Glutamatergic neuron (in vitro differentiated cells): ENCODE data around the gene ARHGAP6. TPM values are rescaled to one million over a fixed set of nuclear protein-coding genes. Genes with fewer than 3 reads are reported as not detected.

Experiments used
- DNase-seq: peaks from one replicate; pipeline ENCODE4 v3.0.0; 2022
- H3K27ac Mint-ChIP-seq: one replicate; pipeline ENCODE4 v1.8.0; 2020; ENCODE audit warnings: mild to moderate bottlenecking, mixed read lengths, inconsistent platforms; ENCODE audit not compliant: unreplicated experiment
- H3K27me3 Mint-ChIP-seq: one replicate; pipeline ENCODE4 v1.8.0; 2020; ENCODE audit warnings: mild to moderate bottlenecking, moderate library complexity, mixed read lengths, inconsistent platforms; ENCODE audit not compliant: unreplicated experiment
- H3K36me3 Mint-ChIP-seq: one replicate; pipeline ENCODE4 v1.8.0; 2020; ENCODE audit warnings: mild to moderate bottlenecking, mixed read lengths, inconsistent platforms; ENCODE audit not compliant: unreplicated experiment
- H3K4me1 Mint-ChIP-seq: one replicate; pipeline ENCODE4 v1.8.0; 2020; ENCODE audit warnings: mild to moderate bottlenecking, low read depth, mixed read lengths, inconsistent platforms; ENCODE audit not compliant: unreplicated experiment
- H3K4me3 Mint-ChIP-seq: one replicate; pipeline ENCODE4 v1.8.0; 2020; ENCODE audit warnings: mild to moderate bottlenecking, mixed read lengths, inconsistent platforms; ENCODE audit not compliant: unreplicated experiment
- H3K9me3 Mint-ChIP-seq: one replicate; pipeline ENCODE4 v1.8.0; 2020; ENCODE audit warnings: mild to moderate bottlenecking, moderate library complexity, mixed read lengths, inconsistent platforms; ENCODE audit not compliant: unreplicated experiment
- total RNA-seq: library from RNA; stranded (reverse); fragmentation: NEBNext Ultra II Directional; extraction: Animal tissue kit (Norgen Biotek cat#: 25700); gene quantifications from one replicate; pipeline ENCODE4 v1.2.1, GENCODE V29; 2021; ENCODE audit not compliant: unreplicated experiment
- TF ChIP-seq, protein P1 (sequence below): fragments of 200-600 bp; sonication (generic); IDR thresholded peaks from one replicate; pipeline ENCODE4 v1.5.0; 2021; ENCODE audit not compliant: partially characterized antibody, unreplicated experiment

Gene ARHGAP6
- total RNA-seq, 1 donor from 2014 or later, result 3.6 TPM

DNA sequence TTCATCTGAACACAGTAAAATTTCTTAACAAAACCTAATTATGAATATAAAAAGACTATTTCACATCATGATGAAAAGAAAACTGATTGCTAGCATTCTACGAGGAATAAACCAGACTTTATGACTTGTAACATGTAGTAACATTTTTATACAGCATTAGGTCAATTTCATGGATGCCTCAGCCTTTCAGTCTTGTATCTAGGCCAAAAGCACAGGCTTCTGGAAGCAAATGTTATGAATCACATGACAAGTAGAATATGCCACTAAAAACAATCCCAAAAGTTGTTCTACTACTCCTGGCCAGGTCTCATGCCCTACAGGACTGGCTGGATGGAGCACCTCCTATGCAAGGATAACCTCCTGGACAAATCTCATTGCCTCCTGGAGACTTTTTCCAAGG lies 101.2 kb downstream of the ARHGAP6 start:
- Mint-ChIP-seq H3K27me3 (peaks cover 2% of the 10 kb centered on the region), H3K27ac (no peak overlapping the region), H3K4me1 (no peaks in the 10 kb centered on the region), H3K9me3 (peaks cover under 1% of the 10 kb centered on the region), H3K36me3 (no peaks in the 10 kb centered on the region), H3K4me3 (no peak overlapping the region)
- TF ChIP-seq, protein P1, sequence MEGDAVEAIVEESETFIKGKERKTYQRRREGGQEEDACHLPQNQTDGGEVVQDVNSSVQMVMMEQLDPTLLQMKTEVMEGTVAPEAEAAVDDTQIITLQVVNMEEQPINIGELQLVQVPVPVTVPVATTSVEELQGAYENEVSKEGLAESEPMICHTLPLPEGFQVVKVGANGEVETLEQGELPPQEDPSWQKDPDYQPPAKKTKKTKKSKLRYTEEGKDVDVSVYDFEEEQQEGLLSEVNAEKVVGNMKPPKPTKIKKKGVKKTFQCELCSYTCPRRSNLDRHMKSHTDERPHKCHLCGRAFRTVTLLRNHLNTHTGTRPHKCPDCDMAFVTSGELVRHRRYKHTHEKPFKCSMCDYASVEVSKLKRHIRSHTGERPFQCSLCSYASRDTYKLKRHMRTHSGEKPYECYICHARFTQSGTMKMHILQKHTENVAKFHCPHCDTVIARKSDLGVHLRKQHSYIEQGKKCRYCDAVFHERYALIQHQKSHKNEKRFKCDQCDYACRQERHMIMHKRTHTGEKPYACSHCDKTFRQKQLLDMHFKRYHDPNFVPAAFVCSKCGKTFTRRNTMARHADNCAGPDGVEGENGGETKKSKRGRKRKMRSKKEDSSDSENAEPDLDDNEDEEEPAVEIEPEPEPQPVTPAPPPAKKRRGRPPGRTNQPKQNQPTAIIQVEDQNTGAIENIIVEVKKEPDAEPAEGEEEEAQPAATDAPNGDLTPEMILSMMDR, result no peak
- DNase-seq, result no peak

DNA sequence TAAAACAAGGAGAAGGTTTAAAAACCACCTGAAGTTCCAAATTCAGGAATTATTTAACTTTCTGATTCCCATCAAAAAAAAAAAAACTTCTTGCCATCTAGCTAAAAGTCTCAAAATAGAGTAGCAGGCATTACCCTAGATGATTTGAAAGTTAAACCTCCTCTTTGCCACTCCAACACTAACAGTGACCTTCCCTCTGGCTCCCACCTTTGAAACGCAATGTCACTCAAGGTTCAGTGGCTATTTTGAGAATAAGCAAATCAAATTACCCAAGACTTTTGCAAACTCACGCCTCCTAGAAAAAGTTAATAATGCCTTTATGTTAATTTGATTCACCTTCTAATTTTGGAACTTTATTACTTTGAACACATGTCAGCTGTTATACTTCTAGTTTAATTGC lies 103.2 kb downstream of the ARHGAP6 start:
- Mint-ChIP-seq H3K4me1 (no peaks in the 10 kb centered on the region), H3K4me3 (no peak overlapping the region), H3K27me3 (peaks cover 2% of the 10 kb centered on the region), H3K36me3 (no peaks in the 10 kb centered on the region), H3K9me3 (no peaks in the 10 kb centered on the region), H3K27ac (no peak overlapping the region)
- TF ChIP-seq, protein P1, result no peak
- no peak for DNase-seq

DNA sequence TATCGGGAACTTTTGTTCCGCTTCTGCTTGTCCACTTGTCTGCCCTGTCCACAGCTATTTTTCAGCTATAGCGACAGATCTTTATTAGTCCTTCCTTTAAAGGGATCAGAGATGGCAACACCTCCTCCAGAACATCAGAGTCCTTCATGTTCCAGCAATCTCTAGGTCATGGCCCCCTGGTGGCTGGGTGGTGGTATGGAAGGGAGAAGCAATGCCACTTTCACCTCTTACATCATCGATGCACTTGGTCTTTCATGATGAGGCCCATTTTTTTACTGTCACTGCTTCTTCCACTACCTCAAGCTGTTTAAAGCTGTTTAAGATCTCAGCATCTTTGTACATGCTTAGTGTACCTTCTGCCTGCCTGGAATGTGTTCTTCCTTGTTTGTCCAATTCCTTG lies 106.7 kb downstream of the ARHGAP6 start:
- H3K4me1 Mint-ChIP-seq, result no peaks in the 10 kb centered on the region

DNA sequence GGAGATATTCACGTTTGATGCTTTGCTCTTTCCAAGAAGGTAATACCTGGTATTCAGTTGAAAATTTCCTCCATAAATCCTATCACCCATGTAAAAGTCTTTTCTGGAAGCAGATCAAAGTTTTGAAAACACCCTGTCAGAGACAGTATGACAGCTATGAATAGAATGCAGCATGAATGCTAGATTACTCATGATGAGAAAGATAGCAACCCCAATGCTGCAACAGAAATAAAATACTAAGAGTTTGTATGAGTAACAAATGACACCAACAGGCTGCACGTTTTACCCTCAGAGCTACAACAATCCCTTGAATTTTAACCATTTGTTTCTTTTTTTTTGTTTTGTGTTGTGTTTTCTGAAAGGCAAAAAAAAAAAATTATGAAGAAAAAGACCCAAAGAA lies 108.6 kb downstream of the ARHGAP6 start:
- no peak overlapping the region for H3K4me3 Mint-ChIP-seq
- TF ChIP-seq, protein P1, result no peak
- no peak overlapping the region for H3K27ac Mint-ChIP-seq
- no peaks in the 10 kb centered on the region for H3K9me3 Mint-ChIP-seq
- H3K27me3 Mint-ChIP-seq, result no peaks in the 10 kb centered on the region
- no peak for DNase-seq
- no peaks in the 10 kb centered on the region for H3K4me1 Mint-ChIP-seq
- H3K36me3 Mint-ChIP-seq, result no peaks in the 10 kb centered on the region

More for the DNA sequence above, 106.7 kb downstream of the ARHGAP6 start:
- Mint-ChIP-seq H3K27me3 (no peaks in the 10 kb centered on the region), H3K36me3 (no peaks in the 10 kb centered on the region), H3K4me3 (no peak overlapping the region), H3K27ac (no peak overlapping the region), H3K9me3 (no peaks in the 10 kb centered on the region)
- DNase-seq, result peak; percentile 36
- TF ChIP-seq, protein P1, result peak; percentile 52

DNA sequence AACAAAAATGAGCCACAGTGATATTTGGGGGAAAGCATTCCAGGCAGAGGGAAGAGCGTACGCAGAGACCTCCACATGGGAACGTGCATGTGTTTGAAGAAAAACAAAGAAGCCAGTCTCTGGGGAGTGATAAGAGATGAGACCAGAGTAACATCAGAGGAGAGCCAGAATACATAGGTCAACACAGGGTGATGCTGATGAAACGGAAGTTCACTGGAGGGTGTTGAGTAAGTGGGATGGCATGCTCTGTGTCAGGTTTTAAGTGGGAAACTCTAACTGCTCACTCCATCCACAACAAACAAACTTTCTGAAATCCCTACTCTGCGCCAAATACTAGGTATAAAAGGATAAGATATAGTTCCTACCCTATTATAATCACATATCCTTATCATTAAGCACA lies 110.0 kb downstream of the ARHGAP6 start:
- TF ChIP-seq, protein P1, result no peak
- H3K4me1 Mint-ChIP-seq, result no peaks in the 10 kb centered on the region
- DNase-seq, result no peak
- no peak overlapping the region for H3K27ac Mint-ChIP-seq
- H3K9me3 Mint-ChIP-seq, result no peaks in the 10 kb centered on the region
- peaks cover 2% of the 10 kb centered on the region for H3K27me3 Mint-ChIP-seq
- no peaks in the 10 kb centered on the region for H3K36me3 Mint-ChIP-seq
- H3K4me3 Mint-ChIP-seq, result no peak overlapping the region
